ENCODE measurements around the gene KISS1R.

DNA sequence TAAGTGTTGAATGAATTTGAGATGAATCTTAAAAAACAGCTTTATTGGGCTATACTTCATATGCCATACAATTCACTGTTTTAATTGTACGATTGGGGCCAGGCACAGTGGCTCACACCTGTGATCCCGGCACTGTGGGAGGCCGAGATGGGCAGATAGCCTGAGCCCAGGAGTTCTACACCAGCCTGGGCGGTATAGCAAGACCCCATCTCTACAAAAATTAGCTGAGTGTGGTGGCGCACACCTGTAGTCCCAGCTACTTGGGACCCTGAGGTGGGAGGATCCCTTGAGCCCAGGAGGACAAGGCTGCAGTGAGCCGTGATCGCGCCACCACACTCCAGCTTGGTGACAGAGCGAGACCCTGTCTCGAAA lies 19.0 kb downstream of the KISS1R start:
- no peak for TF ChIP-seq CTCF (IDR thresholded peaks at IDR 0.05; ENCODE audit: low read length)
- TF ChIP-seq EZH2 (optimal IDR thresholded peaks at IDR 0.05; ENCODE audit: low read depth, low read length) = no peak
